HG02759 (cell line): Measurements from ENCODE around the gene KPNB1.

Experiments used
- ATAC-seq: cut with Tn5 transposase; IDR thresholded peaks from one replicate; pipeline ENCODE4 v1.9.1; 2021; ENCODE audit warnings: mild to moderate bottlenecking, moderate library complexity; ENCODE audit not compliant: unreplicated experiment

The KPNB1 gene

DNA sequence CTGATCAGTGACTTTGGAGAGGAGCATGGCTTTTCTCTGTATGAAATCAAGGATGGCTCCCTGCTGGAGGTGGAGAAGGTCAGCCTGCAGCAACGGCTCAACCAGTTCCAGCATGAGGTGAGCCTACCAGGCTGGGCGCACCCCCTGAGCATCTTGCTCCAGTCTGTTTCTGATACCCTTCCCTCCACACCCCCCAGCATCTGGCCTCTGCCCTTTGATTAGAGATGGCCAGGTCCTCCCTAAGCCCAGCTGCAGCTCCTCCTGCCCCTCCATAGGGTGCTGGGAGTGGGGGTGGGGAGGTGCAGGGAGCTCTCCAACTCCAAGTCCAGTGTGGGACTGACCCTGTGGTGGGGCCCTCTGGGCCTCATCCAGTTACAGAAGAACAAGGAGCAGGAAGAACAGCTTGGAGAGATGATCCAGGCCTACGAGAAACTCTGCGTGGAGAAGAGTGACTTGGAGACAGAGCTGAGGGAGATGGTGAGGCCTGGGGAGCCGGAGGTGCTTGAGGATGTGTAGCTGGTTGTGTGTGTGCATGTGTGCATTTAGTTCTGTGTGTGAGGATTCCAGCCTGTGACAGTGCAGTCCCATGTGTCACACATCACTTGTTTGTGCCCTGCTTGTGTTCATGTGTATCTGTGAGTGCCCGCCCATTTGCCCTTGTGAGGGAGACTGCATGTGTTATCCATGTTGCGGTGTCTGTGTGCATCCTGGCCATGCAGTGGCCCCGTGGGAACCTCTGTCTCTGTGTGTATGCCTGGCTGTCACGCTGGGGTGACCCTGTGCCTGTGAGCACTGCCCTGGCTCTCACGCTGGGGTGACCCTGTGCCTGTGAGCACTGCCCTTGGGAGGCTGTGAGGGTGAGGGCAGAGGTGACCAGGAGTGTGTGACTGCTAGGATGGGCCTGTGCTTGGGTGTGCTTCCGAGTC lies 47.3 kb downstream of the KPNB1 start:
- ATAC-seq = no peak

DNA sequence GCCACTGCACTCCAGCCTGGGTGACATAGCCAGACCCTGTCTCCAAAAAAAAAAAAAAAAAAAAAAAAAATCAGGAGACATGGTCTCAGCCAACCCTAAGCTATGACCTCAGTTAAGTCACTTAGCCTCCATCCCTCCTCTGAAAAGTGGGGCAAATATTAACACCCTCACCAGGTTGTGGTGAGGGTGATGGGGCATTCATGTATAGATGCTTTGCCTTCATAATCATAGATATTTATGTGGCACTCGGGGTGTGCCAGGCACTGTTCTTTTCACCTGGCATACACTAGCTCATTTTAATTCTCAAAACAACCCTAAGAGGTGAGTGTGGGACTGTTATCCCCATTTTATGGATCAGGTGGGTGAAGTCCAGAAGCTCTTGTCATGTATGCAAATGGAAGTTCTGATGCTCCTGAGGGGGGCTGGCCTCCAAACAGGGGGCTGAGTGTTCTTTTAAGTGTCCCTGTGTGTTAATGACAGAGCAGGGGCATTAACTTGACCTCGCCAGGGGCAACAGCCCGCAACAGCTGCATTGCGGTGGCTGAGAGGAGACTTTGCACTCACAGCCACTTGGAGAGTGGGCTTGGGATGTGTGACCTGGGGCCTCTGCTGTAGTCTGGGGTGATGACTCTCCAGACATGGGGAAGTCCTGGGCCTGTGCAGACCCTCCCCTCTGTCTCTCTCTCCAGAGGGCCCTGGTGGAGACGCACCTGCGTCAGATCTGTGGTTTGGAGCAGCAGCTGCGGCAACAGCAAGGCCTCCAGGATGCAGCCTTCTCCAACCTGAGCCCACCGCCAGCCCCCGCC lies 48.4 kb downstream of the KPNB1 start:
- ATAC-seq = no peak

- no peak for ATAC-seq
These were observed 49.2 kb downstream of the KPNB1 start for GRCh38 chr17:47698749-47699535.

GRCh38 chr17:47699536-47699840 lies 49.8 kb downstream of the KPNB1 start:
- ATAC-seq = no peak

DNA sequence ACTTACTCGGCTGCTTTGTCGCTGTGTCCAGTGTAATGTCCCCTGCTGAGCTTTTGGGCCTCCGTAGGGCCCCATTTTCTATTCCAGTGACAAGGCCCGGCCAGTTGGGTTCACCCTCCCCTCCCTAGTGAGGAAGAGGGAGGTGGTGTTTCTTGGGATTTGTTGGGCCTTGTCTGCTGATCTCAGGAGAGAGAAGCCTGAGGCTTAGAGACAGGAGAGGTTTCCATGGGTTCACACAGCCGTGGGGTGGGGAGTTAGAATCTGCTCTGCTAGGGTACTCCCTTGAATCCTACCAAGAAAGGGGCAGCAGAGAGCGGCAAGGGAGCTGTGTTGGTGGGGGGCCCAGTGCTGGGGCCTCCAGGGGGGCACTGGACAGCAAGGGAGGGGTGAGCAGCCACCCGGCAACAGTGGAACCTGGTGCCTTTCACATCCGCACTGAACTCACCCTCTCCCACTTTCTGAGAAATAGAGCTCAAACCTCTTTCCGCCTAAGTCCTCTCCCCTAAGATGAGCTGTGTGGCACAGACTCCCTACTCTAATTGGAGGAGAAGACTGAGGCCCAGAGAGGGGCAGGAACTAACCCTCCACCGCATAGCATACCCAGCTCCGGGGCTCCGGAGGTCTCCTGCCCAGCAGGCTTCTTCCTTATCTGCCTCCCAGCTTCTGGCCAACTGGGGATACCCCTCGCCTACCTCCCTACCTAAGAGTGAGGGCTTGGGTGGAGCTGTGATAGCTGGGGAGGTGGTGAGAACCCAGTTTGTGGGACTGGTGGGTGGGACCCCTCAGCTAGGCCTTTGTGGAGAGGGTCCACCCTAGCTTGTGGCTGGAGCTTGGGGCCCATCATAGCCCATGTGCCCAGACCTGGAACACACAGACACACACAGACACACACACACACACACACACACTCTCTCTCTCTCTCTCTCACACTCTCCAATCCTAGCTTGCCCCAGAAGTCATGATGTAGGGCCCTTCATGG lies 51.0 kb downstream of the KPNB1 start:
- no peak for ATAC-seq

DNA sequence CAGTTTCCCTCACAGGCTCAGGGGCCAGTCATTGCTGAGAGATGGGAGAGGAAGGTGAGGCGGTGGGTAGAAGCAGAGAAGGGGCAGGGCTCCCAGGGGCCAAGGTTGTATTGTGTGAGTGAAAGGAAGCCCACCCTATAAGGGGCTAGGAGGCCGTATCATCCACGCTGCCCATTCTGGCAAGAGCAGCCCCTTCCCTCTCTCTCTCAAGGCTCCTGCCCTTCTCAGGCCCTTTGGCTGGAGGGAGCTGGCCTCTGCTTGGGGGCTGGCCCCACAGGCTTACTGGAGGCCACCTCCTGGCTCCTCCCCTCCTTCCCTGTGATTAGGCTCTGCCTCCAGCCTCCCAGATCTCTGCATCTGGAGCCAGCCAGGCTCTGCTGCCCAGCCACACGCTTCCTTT lies 51.9 kb downstream of the KPNB1 start:
- ATAC-seq = no peak

- no peak for ATAC-seq
These were observed 52.8 kb downstream of the KPNB1 start for GRCh38 chr17:47702391-47702995.

DNA sequence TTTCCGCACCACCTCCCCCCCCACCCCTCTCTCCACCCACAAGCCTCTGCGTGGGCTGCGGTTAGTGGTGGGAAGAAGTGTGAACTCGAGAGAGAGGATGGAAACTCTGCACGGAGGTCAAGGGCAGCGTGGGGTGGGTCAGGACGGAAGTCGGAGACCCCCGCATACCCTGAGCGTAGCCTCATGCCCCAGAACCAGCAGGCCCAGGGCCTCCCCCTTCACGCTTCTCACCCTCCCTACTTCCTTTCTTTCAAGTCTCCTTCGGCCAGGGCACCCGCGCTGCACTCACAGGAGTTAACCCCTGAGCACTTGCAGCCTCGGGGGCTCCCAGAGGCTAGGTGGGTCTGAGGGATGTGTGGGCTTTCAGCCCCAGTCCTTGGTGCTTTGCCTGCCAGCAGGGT lies 53.5 kb downstream of the KPNB1 start:
- no peak for ATAC-seq

DNA sequence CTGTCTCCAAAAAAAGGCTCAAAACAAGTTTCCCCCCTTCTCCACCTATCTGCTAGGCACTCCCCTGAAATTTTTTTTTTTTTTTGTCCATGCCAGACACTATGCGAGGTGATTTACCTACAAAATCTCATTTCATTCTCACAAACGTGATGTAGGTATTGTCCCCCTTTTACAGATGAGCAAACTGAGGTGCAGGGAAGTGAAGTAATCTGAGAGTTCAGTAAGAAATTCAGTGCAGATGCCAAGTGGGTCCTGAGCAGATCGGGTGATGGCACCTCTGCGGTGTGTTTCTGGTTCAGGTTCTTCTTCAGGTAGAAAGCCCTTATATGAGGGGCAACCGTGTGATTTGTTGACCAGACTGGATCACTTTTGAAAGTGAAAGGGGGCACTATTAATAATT lies 54.0 kb downstream of the KPNB1 start:
- ATAC-seq = no peak

- no peak for ATAC-seq
These were observed 54.4 kb downstream of the KPNB1 start for GRCh38 chr17:47704116-47704515.

GRCh38 chr17:47704736-47705135 lies 55.0 kb downstream of the KPNB1 start:
- ATAC-seq = no peak

DNA sequence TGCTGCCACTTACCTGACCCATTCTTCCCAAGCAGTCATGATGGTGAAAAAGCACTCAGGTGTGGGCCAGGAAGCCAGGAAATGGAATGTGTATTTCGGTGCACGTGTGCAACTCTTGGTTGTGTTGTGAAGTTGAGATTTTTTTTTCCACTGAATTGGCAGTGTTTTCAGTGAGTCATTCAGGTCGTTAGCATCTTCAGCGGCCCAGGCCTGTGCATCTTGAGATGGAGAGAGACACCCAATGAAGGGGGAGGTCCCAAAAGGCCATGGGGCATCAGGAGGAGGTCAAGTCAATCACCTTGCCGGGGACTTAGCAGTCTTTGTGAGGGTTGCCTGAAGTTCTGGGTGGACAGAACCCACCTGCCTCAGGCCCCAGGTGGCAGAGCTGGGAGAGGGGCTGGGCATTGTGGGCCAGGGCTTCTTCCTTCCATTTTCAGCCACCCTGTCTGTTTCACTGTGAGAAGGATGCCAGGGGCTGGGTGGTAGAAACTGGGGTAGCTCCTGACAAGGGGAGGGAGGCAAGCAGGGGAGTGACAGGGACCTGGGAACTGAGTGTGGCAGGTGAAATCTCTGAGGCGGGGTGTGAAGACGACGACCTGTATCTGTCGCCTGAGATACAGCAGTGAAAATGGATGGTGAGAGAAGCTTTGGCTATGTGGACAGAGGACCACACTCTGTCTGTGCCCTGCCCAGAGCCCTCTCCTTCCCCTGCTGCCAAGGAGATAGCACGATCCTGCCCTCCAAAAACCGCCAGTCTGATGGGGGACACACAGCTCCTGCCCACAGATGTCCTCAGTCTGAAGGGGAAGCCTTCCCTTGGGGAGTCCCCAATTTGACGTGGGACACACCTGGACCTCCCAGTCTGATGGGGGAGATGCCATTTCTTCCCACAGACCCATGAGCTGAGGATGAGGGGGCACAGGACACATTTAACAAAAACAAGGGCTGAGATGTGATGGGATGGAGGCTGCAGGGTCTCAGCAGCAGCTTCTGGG lies 56.1 kb downstream of the KPNB1 start:
- ATAC-seq = no peak

GRCh38 chr17:47707056-47707804 lies 57.5 kb downstream of the KPNB1 start:
- ATAC-seq = no peak

- no peak for ATAC-seq
These were observed 58.2 kb downstream of the KPNB1 start for GRCh38 chr17:47707884-47708283.

- no peak for ATAC-seq
These were observed 58.7 kb downstream of the KPNB1 start for GRCh38 chr17:47708312-47708863.

GRCh38 chr17:47708864-47709541 lies 59.3 kb downstream of the KPNB1 start:
- no peak for ATAC-seq

- ATAC-seq = no peak
These were observed 59.9 kb downstream of the KPNB1 start for GRCh38 chr17:47709594-47709993.
